Measurements from ENCODE around the gene RNF144B.

- TF ChIP-seq, protein P1, sequence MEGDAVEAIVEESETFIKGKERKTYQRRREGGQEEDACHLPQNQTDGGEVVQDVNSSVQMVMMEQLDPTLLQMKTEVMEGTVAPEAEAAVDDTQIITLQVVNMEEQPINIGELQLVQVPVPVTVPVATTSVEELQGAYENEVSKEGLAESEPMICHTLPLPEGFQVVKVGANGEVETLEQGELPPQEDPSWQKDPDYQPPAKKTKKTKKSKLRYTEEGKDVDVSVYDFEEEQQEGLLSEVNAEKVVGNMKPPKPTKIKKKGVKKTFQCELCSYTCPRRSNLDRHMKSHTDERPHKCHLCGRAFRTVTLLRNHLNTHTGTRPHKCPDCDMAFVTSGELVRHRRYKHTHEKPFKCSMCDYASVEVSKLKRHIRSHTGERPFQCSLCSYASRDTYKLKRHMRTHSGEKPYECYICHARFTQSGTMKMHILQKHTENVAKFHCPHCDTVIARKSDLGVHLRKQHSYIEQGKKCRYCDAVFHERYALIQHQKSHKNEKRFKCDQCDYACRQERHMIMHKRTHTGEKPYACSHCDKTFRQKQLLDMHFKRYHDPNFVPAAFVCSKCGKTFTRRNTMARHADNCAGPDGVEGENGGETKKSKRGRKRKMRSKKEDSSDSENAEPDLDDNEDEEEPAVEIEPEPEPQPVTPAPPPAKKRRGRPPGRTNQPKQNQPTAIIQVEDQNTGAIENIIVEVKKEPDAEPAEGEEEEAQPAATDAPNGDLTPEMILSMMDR (IDR thresholded peaks at IDR 0.05 in 8 of 11, conservative IDR thresholded peaks at IDR 0.05 in 3 of 11), result no peak
- TF ChIP-seq POLR2A (IDR thresholded peaks at IDR 0.05) (no peak), POLR2AphosphoS5 (IDR thresholded peaks at IDR 0.05) (no peak)
Observed at GRCh38 chr6:18503206-18503592, 116.0 kb downstream of the RNF144B start.

All from spleen (tissue), 7 donors.